Measurements from ENCODE around the gene BICD2. TPM values are rescaled to one million over a fixed set of nuclear protein-coding genes. Genes with fewer than 3 reads are reported as not detected.
"Not testable (repeated sequence)": the region's sequence is repeated elsewhere in the genome, so short reads cannot be mapped to it uniquely, and the experiment has no call there.

BICD2 gene
- total RNA-seq, 1 donor from 2014 or later: 68.3 TPM

GRCh38 chr9:92771309-92771708 is 6.7 kb upstream of the BICD2 start:
- DNase-seq (ENCODE audit: low read depth): no peak

GRCh38 chr9:92770360-92770995 is 5.8 kb upstream of the BICD2 start:
- no peak for DNase-seq (ENCODE audit: low read depth)

- no peak for DNase-seq (ENCODE audit: low read depth)
Measured at GRCh38 chr9:92769990-92770359, 5.3 kb upstream of the BICD2 start.

GRCh38 chr9:92769286-92769685 is 4.7 kb upstream of the BICD2 start:
- DNase-seq (ENCODE audit: low read depth): no peak

- DNase-seq (ENCODE audit: low read depth): not testable (repeated sequence)
Measured at GRCh38 chr9:92768816-92769215, 4.2 kb upstream of the BICD2 start.

- DNase-seq (ENCODE audit: low read depth): no peak
Measured at GRCh38 chr9:92767066-92768054, 2.7 kb upstream of the BICD2 start.

- peak; percentile 99 for DNase-seq (ENCODE audit: low read depth)
Measured at GRCh38 chr9:92764988-92765936, 629 bp upstream of the BICD2 start.

GRCh38 chr9:92763721-92764380 is 782 bp downstream of the BICD2 start:
- DNase-seq (ENCODE audit: low read depth): no peak

- no peak for DNase-seq (ENCODE audit: low read depth)
Measured at GRCh38 chr9:92762781-92763708, 1.6 kb downstream of the BICD2 start.

- no peak for DNase-seq (ENCODE audit: low read depth)
Measured at GRCh38 chr9:92762196-92762595, 2.4 kb downstream of the BICD2 start.

- no peak for DNase-seq (ENCODE audit: low read depth)
Measured at GRCh38 chr9:92761686-92762085, 2.9 kb downstream of the BICD2 start.

GRCh38 chr9:92760494-92760893 is 4.1 kb downstream of the BICD2 start:
- DNase-seq (ENCODE audit: low read depth): no peak

GRCh38 chr9:92760070-92760469 is 4.6 kb downstream of the BICD2 start:
- peak; percentile 97 for DNase-seq (ENCODE audit: low read depth)

GRCh38 chr9:92759446-92759845 is 5.2 kb downstream of the BICD2 start:
- DNase-seq (ENCODE audit: low read depth): no peak

GRCh38 chr9:92756792-92757191 is 7.8 kb downstream of the BICD2 start:
- no peak for DNase-seq (ENCODE audit: low read depth)

GRCh38 chr9:92754091-92754745 is 10.4 kb downstream of the BICD2 start:
- no peak for DNase-seq (ENCODE audit: low read depth)

- no peak for DNase-seq (ENCODE audit: low read depth)
Measured at GRCh38 chr9:92752812-92753404, 11.7 kb downstream of the BICD2 start.

- DNase-seq (ENCODE audit: low read depth): no peak
Measured at GRCh38 chr9:92749934-92750315, 14.7 kb downstream of the BICD2 start.

Data from myocyte (in vitro differentiated cells).